Erythroblast (primary cell): Measurements from ENCODE around the gene NCOA5.

Experiments
- DNase-seq, 2 experiments: peaks; one replicate each; lab custom pipeline; 2025; lab: John Stamatoyannopoulos, UW
- GATA1 ChIP-seq: IDR thresholded peaks from 2 replicates; pipeline ENCODE4 v1.6.1; 2011; ENCODE audit warnings: low read depth, mild to moderate bottlenecking, control low read depth, low read length, moderate library complexity
- POLR2A ChIP-seq: IDR thresholded peaks from 2 replicates; pipeline ENCODE4 v1.6.1; 2011; ENCODE audit warnings: mild to moderate bottlenecking, low read length

Gene NCOA5

DNA sequence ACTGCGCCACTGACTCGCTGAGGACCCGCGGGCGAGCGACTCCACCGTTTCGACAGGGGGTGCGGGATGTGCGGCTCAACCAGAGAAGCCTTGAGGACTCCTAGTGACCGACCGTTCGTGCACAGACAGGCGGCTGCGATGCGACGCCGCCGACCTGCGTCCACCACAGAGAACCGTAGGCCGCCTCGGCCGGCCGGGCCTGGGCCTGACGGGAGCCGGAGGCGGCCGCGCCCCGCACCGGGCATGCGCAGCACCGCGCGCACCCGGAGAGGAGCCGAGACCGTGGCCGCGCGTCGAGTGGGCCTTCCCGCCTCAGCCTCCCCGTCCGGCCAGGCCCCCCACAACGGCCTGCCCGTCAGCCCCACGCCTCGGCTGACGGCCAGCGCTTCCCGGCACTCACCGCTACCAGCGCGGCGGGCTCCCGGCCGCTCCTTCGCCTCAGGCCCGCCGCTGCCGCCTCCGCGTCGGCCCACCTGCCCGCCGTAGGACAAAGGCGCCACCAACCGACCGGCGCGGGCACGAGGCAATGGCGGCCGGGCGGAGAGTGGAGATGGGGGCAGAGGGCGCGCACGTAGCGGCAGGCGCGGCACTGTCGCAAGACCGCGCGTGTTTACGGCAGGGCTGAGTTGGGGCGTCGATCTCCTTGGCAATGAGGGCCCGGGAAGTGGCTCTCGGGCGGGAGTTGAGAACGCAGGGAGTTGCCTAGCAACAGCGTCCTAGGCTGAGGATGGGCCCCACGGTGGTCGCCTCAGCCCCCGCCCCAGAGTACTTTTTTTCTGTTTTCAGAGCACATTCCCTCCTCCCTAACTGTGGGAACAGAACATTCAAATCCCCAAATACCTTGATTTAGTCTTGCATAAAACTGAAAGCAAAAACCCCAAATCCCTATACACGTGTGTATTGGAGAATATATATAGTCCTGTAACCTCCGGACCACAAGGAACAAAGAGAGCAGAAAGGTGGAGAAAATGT lies at the start of gene NCOA5:
NCOA5 (minus strand) TSS at position 546 of the 972 bp plus-strand sequence. CDS start 10,538 bp downstream, outside the sequence.
- DNase-seq, result peak; percentile 97 to 98
- TF ChIP-seq GATA1, result no peak
- peak; percentile 89 for TF ChIP-seq POLR2A

DNA sequence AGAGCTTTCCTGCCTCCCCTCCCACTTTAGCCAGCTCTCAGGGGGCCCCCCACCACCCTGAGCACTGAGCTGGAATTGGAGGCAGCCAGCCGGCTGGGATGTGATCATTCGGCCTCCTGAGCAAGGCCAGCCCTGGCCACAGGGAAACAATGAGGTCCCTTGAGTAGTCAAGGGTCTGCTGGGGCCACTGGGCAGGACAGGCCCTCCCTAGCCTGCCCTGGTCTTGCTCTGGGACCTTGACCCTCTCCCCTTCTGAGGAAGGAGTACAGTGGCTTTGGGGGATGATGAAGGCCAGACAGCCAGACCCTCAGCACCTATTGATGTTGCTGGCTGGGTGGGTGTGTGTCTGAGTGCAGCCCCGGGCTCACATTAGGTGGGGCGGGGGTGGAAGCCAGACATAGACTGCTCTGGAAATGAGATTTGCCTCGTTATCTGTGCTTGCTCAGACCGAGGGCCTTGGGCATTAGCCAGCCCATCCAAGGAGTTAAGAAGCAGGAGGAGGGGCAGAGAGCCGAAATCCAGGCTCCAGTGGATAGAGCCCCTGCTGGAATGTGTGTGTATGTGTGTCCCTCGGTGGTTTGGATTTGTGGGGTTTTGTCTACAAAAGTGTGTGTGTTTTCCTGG lies 49.6 kb upstream of the NCOA5 start:
- no peak for TF ChIP-seq GATA1
- no peak for TF ChIP-seq POLR2A
- DNase-seq, result no peak

DNA sequence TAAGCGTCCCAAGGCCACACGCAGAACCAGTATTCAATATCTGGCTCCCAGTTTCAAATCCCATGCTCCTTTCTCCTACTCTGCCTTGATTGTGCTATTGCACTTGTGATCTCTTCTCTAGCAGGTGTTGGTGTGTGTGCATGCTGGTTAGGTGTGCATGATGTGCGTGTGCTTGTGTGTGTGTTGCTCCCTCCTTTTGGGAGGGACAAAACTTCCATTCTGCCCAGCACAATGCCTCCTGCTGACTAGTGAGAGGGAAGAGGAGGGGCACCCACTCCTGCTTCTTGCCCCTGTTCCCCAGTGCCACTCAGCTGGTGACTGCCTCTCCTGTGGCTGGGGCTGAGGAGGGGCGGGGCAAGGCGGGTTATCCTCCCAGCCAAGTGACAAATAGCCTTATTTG lies 48.1 kb upstream of the NCOA5 start:
- DNase-seq, result no peak
- TF ChIP-seq GATA1 (no peak), POLR2A (no peak)

DNA sequence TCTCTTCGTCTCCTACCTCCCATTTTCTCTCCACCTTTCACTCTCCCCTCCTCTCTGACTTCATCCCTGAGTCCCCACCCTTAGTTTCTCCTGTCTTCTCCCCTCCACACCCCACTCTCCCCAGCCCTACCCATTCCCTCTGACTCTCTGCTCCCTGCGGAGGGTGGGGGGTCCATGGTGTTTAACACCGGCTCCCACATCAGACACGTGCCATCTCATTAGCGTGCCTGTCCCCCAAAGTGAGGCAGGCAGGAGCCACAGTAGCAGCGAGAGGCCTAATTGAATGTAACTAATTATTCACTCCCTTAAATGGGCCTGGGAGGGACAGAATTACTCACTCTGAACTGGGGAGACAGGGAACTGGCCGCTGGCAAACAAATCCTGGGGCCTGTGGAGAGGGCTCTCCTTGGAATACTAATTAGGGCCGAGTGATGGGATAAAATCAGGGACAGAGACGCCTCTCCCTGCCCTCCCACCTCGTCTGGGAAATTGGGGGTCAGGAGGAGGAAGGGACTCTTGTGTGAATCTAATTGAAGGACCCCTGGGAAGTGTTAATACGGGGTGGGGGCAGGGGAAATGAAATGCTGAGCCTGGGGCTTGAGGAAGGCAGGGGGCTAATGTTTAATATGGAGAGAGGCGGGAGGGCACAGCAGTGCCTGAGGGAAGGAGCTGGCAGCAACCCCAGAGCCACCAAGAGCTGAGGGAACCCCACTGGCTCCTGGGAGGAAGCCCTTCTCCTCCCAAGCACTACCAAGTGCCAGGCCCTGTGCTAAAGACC lies 46.3 kb upstream of the NCOA5 start:
- TF ChIP-seq GATA1 (no peak), POLR2A (no peak)
- DNase-seq, result no peak

DNA sequence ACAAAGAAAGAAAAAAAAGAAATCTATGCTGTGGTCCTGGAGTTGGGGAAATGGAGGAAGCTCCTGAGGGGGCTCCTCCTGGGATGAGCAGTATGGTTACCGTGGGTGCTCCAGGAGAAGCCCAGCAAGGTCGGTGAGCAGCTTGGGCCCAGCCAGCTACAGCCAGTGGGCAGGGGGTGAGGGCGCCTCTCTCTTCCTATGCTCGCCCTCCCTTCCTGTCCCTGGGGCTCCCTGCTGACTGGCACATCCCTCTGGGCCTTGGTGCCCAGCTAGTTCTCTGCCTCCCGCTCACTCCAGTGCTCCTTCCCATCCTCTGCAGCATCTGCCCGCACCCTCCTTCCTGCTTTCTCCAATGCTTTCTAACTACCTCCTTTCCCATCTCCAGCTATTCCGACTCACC lies 45.0 kb upstream of the NCOA5 start:
- TF ChIP-seq GATA1, result no peak
- TF ChIP-seq POLR2A, result no peak
- no peak for DNase-seq

DNA sequence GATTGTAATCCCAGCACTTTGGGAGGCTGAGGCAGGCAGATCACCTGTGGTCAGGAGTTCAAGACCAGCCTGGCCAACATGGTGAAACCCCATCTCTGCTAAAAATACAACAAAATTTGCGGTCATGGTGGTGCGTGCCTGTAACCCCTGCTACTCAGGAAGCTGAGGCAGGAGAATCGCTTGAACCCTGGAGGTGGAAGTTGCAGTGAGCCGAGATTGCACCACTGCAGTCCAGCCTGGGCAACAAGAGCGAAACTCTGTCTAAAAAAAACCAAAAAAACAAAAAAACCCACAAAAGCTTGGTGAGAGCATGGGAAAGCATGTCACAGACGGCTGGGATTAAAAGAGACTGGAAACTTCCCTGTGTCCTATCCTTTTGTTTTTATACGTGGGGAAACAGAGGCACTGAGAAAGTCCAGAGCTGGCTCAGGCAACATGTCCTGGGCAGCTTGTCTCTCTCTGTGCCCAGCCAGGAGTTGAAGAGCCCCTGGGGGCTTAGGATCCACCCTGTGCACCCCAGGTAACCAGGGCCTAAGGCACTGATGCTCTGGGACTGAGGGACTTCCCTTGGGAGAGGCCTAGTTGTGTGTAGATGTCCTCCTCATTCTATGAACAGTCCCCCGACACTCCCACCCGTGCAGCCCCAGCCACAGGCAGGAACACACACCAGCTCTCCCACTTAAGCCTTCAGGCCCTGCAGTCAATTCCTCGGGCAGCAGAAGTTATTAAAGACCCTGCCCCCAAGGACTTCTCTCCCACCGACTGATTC lies 44.3 kb upstream of the NCOA5 start:
- no peak for DNase-seq
- TF ChIP-seq GATA1, result no peak
- no peak for TF ChIP-seq POLR2A

DNA sequence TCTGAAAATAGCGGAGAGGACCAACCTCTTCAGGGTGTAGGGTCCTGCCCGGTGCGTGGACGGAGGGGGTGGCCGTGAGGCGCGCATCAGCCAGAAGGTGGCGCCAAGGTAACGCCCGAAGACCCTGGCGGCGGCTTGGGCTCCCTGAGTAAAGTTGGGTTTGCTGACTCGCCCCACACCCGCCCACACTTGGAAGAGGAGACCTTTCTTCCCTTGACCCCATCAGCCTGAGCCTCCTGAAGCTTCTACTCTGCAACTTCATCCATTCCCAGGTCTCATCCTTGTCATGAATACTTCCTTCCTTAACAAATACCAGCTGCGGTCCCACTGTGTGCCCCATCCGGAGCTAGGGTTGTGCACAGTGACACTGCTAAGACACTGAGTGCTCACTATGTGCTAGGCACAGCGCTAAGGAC lies 43.0 kb upstream of the NCOA5 start:
- no peak for TF ChIP-seq POLR2A
- DNase-seq, result peak; percentile 62 to 74

DNA sequence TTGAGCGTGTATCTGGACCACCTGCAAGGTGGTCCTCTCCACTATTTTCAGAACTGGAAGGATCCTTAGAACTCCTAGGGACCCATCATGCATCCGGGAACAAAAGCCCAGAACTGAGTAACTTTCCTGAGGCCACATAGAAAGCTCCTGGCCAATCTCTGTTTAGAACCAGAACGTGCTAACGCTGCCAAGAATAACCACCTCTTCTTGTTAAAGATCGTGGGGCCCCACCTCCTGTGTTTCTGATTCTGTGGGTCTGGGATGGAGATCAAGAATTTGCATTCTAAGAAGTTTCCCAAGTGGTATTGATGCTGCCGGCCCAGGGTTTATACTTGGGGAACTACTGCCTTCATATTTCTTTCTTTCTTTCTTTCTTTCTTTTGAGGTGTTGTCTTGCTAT lies 41.6 kb upstream of the NCOA5 start:
- no peak for DNase-seq
- no peak for TF ChIP-seq POLR2A
- no peak for TF ChIP-seq GATA1

DNA sequence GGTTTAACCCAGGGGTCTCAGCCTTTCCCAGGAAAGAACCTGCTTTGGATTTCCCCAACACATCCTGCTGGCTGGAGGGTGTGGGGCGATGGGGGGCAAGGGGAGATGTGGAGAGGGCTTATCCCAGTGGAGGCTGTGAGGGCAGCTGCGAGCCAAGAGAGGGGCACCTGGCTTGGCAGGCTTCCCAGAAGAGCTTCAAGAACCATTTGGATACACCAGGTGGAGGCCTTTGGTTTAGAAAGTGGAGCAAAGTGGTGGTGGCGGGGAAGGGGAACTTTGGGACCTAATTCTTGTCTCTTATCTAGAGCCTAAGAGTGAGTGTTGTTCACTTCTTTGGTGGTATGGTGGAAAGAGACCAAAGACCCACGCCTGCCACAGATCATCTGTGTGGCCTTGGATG lies 40.8 kb upstream of the NCOA5 start:
- DNase-seq, result no peak
- TF ChIP-seq GATA1 (no peak), POLR2A (no peak)

DNA sequence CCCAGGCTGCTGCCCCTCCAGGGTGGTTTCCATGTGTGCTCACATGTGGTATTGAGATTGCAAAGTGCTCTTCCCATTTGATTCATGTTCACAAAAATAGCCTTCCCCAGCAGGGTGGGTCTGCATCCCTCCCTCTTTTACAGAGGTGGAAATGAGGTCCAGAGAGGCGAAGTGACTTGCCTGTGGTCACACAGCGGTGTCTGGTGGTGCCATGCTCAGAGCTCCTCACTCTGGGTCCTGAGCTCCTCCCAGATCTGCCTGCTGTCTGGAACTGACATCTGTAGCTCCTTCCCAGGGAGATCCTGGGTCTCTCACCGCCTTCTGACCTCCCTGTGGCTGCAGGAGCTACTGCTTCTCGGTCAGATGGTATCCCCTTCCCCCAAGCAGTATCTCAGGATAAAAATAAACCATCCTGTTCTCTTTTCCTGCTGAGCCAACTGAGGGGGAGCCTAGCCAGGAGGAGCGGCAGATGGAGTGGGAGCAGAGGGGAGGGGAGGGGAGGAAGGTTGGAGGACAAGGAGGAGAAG lies 40.3 kb upstream of the NCOA5 start:
- TF ChIP-seq POLR2A, result no peak
- TF ChIP-seq GATA1, result no peak
- no peak for DNase-seq

DNA sequence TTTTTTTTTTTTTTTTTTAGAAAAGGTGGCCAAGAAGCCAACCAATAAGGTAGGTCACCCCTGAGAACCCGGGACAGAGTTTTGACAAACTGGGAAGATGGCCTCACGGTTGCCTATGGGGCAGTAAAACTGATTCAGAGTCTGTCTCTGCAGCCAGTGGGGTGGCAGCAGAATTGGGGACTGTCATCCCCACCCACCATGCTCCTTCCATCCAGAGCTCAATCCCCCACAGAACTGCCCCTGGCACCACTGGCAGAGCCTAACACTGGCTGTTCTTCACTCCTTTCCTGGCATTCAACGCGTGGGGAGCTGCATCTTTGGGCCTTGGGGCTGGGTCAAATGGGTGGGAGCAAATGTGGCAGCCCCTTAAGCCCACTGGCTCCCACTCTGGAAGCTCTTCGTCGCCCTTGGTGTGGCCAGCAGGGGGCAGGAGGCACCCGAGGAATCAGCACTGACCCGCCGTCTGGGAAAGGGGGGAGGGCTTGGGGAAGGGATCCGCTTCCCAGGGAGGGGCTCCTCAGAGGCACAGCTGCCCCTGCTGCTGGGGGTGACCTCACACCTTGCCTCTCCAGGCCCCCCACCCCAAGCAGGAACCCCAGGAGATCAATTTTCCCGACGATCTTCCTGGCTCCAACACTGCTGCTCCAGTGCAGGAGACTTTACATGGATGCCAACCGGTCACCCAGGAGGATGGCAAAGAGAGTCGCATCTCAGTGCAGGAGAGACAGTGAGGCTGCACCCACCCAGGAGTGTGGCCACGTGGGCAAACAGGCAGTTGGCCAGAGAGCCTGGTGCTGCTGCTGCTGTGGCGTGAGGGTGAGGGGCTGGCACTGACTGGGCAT lies 38.8 kb upstream of the NCOA5 start:
- peak; percentile 8 to 18 for DNase-seq
- TF ChIP-seq POLR2A, result no peak
- TF ChIP-seq GATA1, result no peak

DNA sequence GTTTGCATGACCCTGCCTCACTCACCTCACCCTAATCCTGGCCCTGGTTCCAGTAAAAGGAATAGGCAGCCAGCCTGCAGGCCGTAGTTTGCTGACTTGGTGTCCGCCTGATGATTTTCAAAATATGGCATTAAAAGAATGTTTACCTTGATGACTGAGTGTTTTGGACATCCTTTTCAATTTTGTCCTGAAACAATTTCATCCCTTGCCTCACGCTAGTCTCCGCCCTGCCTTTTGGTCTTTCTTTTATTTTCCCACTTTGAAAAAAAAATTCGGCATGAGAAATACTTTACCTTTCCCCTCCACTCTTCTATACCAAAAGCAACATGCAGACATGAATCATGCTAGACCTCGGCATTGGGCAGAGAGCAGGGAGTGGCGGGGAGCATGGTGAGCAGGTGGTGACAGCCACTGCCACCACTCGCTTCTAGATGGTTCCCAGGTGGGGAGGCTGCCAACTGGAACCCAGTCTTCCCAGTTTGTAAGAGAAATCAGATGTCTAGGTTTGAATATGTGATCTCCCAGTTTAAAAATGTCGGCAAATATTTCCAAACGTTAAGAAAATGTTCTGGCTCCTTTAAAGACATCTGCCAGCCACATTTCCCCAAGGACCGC lies 37.7 kb upstream of the NCOA5 start:
- TF ChIP-seq POLR2A (no peak), GATA1 (no peak)

More for the DNA sequence above, 37.7 kb upstream of the NCOA5 start:
- no peak for DNase-seq
